DOHH2 (cell line): ENCODE data around the gene NKAIN2.

Experiments used
- H3F3A ChIP-seq: fragments of 200-600 bp; sonication (generic), shearing (Covaris generic); 2 replicates; pipeline ENCODE4 v1.6.0; 2016; ENCODE audit warnings: antibody characterized with exemption, mild to moderate bottlenecking; ENCODE audit not compliant: control insufficient read depth, insufficient read depth
- H3K27ac ChIP-seq: fragments of 200-600 bp; sonication (generic); 2 replicates; pipeline ENCODE4 v1.5.1; 2014; ENCODE audit warnings: low read depth, mild to moderate bottlenecking, low read length, moderate library complexity
- H3K27me3 ChIP-seq: fragments of 200-600 bp; sonication (generic); 2 replicates; pipeline ENCODE4 v1.6.1; 2014; ENCODE audit warnings: mild to moderate bottlenecking, low read length, mixed read lengths; ENCODE audit not compliant: control insufficient read depth
- H3K36me3 ChIP-seq: fragments of 200-600 bp; sonication (generic); 2 replicates; pipeline ENCODE4 v1.6.1; 2014; ENCODE audit warnings: mild to moderate bottlenecking, low read length, moderate library complexity, mixed read lengths; ENCODE audit not compliant: control insufficient read depth
- H3K4me1 ChIP-seq: fragments of 200-600 bp; sonication (generic); 2 replicates; pipeline ENCODE4 v1.6.1; 2014; ENCODE audit warnings: mild to moderate bottlenecking, low read length, mixed read lengths; ENCODE audit not compliant: control insufficient read depth
- H3K4me2 ChIP-seq: fragments of 200-600 bp; sonication (generic); 2 replicates; pipeline ENCODE4 v1.6.0; 2014; ENCODE audit warnings: mild to moderate bottlenecking, low read length, moderate library complexity
- H3K4me3 ChIP-seq: fragments of 200-600 bp; sonication (generic); 2 replicates; pipeline ENCODE4 v1.5.1; 2014; ENCODE audit warnings: mild to moderate bottlenecking, low read length, mixed read lengths
- H3K79me2 ChIP-seq: fragments of 200-600 bp; sonication (generic); 2 replicates; pipeline ENCODE4 v1.6.1; 2014; ENCODE audit warnings: mild to moderate bottlenecking, low read length, mixed read lengths; ENCODE audit not compliant: control insufficient read depth
- H3K9me2 ChIP-seq: fragments of 200-600 bp; sonication (generic); replicated peaks from 2 replicates; pipeline ENCODE4 v1.6.1; 2014; ENCODE audit warnings: mild to moderate bottlenecking, low read length, mixed read lengths; ENCODE audit not compliant: control insufficient read depth
- H3K9me3 ChIP-seq: fragments of 200-600 bp; sonication (generic); 2 replicates; pipeline ENCODE4 v1.6.1; 2014; ENCODE audit warnings: antibody characterized with exemption, low read length, mixed read lengths; ENCODE audit not compliant: control insufficient read depth, insufficient read depth
- H4K20me1 ChIP-seq: fragments of 200-600 bp; sonication (generic); 2 replicates; pipeline ENCODE4 v1.6.0; 2014; ENCODE audit warnings: low read depth, mild to moderate bottlenecking, antibody characterized with exemption, low read length, moderate library complexity; ENCODE audit not compliant: control insufficient read depth, insufficient read depth
- CTCF ChIP-seq: fragments of 200-600 bp; sonication (generic); IDR thresholded peaks from one replicate; pipeline ENCODE4 v1.5.1; 2014; ENCODE audit warnings: antibody characterized with exemption, mild to moderate bottlenecking, low read depth, low read length; ENCODE audit not compliant: poor library complexity, severe bottlenecking
- EZH2phosphoT487 ChIP-seq: fragments of 200-600 bp; sonication (generic); IDR thresholded peaks from 2 replicates; pipeline ENCODE4 v1.6.1; 2017; ENCODE audit warnings: borderline replicate concordance, mild to moderate bottlenecking, antibody characterized with exemption, low read length, moderate library complexity, mixed read lengths

The NKAIN2 gene

GRCh38 chr6:124260337-124260736 is 456.7 kb downstream of the NKAIN2 start:
- H3K4me1 ChIP-seq, result no peaks in the 10 kb centered on the region
- TF ChIP-seq CTCF (no peak), EZH2phosphoT487 (no peak)
- no peaks in the 10 kb centered on the region for H3K9me3 ChIP-seq
- no peaks in the 10 kb centered on the region for H3K36me3 ChIP-seq
- no peak overlapping the region for H3K4me2 ChIP-seq
- no peak overlapping the region for H3K27ac ChIP-seq
- no peaks in the 10 kb centered on the region for H4K20me1 ChIP-seq
- no peaks in the 10 kb centered on the region for H3F3A ChIP-seq
- H3K9me2 ChIP-seq, result no peaks in the 10 kb centered on the region
- no peaks in the 10 kb centered on the region for H3K27me3 ChIP-seq
- no peak overlapping the region for H3K4me3 ChIP-seq
- H3K79me2 ChIP-seq, result no peaks in the 10 kb centered on the region

DNA sequence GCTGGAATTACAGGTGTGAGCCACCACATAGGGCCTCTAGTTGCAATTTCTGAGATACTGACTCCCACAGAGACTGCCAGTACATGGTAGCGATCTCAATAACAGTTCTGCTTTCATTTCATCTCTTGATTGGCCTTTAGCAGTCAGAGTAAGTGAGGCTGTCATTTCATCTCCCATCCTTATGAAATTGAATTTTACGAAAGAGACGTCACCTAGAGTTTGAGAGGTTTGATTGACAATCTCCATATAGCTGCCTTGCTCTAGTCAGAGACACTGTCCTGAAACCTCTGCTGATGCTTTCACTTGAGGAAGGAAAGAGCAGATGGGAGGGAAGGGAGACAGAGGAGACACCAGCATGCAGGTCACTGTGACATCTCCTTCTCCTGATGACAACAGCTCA is 466.1 kb downstream of the NKAIN2 start:
- no peaks in the 10 kb centered on the region for H3K9me3 ChIP-seq
- H3K4me1 ChIP-seq, result no peaks in the 10 kb centered on the region
- H3F3A ChIP-seq, result no peaks in the 10 kb centered on the region
- H3K27ac ChIP-seq, result no peak overlapping the region
- TF ChIP-seq CTCF, result no peak
- no peak for TF ChIP-seq EZH2phosphoT487
- no peaks in the 10 kb centered on the region for H3K9me2 ChIP-seq
- H3K4me2 ChIP-seq, result no peak overlapping the region
- no peaks in the 10 kb centered on the region for H3K27me3 ChIP-seq
- no peak overlapping the region for H3K4me3 ChIP-seq
- no peaks in the 10 kb centered on the region for H3K79me2 ChIP-seq
- H3K36me3 ChIP-seq, result no peaks in the 10 kb centered on the region
- H4K20me1 ChIP-seq, result no peaks in the 10 kb centered on the region

DNA sequence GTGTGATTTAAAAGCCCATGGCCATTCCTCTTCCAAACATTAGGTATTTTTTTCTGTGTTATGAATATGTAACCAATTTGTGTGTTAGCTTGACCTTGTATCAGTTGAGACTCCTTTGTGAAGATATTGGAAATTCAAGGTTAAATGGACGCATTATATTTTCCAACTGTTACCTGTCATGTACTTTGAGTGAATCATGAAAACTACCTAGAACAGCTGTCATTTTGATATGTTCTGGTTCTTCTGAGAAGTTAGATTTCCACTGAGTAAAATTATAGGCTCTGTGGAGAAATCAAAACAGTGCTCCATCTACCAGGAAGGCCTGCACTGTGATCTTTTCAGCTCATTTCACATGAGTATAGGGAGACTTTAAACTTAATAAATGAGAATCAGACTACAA is 470.0 kb downstream of the NKAIN2 start:
- H4K20me1 ChIP-seq, result no peaks in the 10 kb centered on the region
- no peak overlapping the region for H3K27ac ChIP-seq
- TF ChIP-seq EZH2phosphoT487, result no peak
- no peak for TF ChIP-seq CTCF
- no peak overlapping the region for H3K4me2 ChIP-seq
- H3K9me3 ChIP-seq, result no peaks in the 10 kb centered on the region
- no peaks in the 10 kb centered on the region for H3K36me3 ChIP-seq
- no peak overlapping the region for H3K4me3 ChIP-seq
- H3K4me1 ChIP-seq, result no peaks in the 10 kb centered on the region
- H3F3A ChIP-seq, result no peaks in the 10 kb centered on the region
- H3K27me3 ChIP-seq, result no peaks in the 10 kb centered on the region
- H3K9me2 ChIP-seq, result no peaks in the 10 kb centered on the region
- H3K79me2 ChIP-seq, result no peaks in the 10 kb centered on the region

DNA sequence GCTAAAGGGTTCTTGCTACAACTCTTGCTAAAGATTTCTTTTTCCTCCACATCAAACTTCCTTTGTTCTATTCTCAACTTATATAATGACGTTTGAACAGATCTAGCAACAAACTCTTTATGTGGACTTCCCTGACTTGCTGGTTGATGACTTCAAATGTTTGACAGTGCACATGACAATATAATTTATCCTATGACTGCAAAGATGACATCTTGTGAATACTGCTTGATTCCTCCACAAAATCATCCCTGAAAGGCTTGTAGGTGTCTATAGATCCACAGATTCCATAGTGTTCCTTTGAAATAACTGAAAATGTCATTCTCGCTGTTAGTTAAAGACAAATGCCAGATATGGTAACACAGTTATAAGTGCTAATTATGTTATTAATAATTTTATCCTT is 478.9 kb downstream of the NKAIN2 start:
- TF ChIP-seq CTCF (no peak), EZH2phosphoT487 (no peak)
- Histone ChIP-seq H3K27ac (no peak overlapping the region), H3K27me3 (no peaks in the 10 kb centered on the region), H3K36me3 (no peaks in the 10 kb centered on the region), H3K9me2 (no peaks in the 10 kb centered on the region), H4K20me1 (no peaks in the 10 kb centered on the region), H3F3A (no peaks in the 10 kb centered on the region), H3K4me1 (no peaks in the 10 kb centered on the region), H3K9me3 (no peaks in the 10 kb centered on the region), H3K4me3 (no peak overlapping the region), H3K79me2 (no peaks in the 10 kb centered on the region), H3K4me2 (no peak overlapping the region)
